ENCODE results near the gene RNASE13.

The RNASE13 gene, protein sequence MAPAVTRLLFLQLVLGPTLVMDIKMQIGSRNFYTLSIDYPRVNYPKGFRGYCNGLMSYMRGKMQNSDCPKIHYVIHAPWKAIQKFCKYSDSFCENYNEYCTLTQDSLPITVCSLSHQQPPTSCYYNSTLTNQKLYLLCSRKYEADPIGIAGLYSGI

DNA sequence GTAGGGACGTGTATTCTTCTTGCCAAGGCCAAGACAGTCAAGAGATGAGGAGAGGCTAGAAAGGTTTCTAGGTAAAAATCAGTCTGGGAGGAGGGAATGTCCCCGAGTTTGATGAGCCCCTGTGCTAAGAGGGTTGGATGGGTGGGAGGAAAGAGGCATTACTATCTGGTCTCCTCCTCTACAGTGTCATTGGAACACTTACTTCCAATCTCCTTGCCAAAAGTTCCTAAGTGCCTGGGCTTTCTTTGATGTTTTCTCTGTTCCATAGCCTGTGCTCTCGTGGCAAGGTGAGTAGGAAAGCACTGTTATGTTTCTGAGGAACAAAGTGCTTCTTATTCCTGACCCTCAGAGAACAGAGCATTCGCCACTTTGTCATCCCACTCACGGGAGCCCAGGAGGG, at the start of gene RNASE13:
RNASE13 (minus strand) TSS at position 101 of the 400 bp plus-strand sequence. CDS start 519 bp downstream, outside the sequence.
- H3K27ac ChIP-seq (ENCODE audit: low read length), result no peak within 1 kb of the TSS
- peaks cover 10% of the 10 kb centered on the region; the same call in 1 of the 2 replicates for H3K27me3 ChIP-seq (ENCODE audit: insufficient read depth, low read length)
- H3K9ac ChIP-seq (ENCODE audit: low read depth, low read length), result no peak within 1 kb of the TSS

DNA sequence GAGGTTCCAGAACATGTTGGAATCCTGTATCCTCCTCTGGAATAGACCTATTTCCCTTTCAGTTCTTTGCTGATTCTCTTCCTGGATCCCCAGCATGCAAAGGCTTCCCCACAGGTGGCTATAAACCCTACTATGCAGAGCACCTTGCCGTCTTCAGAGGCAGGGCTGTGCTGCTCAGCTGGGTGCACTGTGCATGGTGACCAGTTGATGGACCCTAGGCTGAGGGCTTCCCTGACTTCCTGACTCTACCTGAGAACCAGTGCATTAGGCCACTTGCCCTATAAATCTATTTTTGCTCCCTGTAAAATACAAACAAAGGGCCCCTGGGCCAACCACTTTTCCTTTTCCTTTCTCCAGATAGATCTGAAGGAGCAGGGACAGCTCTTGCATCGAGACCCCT, 49.8 kb upstream of the RNASE13 start:
- H3K9ac ChIP-seq (ENCODE audit: low read depth, low read length), result no peak overlapping the region

More for the DNA sequence above, at the start of gene RNASE13:
- H3K36me3 ChIP-seq (ENCODE audit: insufficient read depth, low read depth, low read length), result no peaks in the 10 kb centered on the region
- no peak within 1 kb of the TSS for H3K4me3 ChIP-seq (ENCODE audit: low read length)
- no peaks in the 10 kb centered on the region for H3K9me3 ChIP-seq (ENCODE audit: insufficient read depth, low read depth, low read length)
- H3K4me1 ChIP-seq (ENCODE audit: insufficient read depth, low read length), result peaks cover 12% of the 10 kb centered on the region; the same call in 1 of the 2 replicates

DNA sequence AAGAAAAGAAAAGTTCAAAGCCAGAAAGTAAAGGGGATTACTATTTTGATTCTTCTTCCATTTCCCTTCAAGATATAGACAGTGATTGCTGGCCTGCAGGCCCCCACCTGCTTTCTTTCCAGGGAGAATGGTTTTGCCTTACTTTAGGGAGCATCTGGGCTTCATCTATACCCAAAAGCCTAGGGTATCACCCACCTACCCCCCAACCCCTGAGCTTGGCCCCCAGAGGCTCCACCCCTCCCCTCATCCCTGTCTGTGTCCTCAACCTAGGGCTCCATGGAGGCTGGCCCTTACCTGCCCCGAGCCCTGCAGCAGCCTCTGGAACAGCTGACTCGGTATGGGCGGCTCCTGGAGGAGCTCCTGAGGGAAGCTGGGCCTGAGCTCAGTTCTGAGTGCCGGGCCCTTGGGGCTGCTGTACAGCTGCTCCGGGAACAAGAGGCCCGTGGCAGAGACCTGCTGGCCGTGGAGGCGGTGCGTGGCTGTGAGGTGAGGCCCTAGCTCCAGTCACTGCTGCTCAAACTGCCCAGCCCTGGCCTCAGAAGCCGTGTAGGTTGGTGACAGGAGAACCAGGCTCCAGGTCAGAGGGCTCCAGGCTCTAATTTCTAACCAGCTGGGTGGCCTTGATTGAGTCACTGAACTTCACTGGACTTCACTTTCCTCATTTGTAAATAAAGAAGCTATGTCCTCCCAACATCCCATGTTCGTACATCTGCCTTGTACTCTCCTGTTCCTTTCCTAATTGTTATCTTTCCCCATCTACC, 49.1 kb upstream of the RNASE13 start:
- peaks cover 90% of the 10 kb centered on the region for H3K36me3 ChIP-seq (ENCODE audit: insufficient read depth, low read depth, low read length)
- no peak overlapping the region for H3K4me3 ChIP-seq (ENCODE audit: low read length)
- peaks cover 5% of the 10 kb centered on the region; the same call in 1 of the 2 replicates for H3K4me1 ChIP-seq (ENCODE audit: insufficient read depth, low read length)
- H3K9me3 ChIP-seq (ENCODE audit: insufficient read depth, low read depth, low read length), result no peaks in the 10 kb centered on the region
- no peaks in the 10 kb centered on the region for H3K27me3 ChIP-seq (ENCODE audit: insufficient read depth, low read length)
- H3K9ac ChIP-seq (ENCODE audit: low read depth, low read length), result no peak overlapping the region
- no peak overlapping the region for H3K27ac ChIP-seq (ENCODE audit: low read length)

More for the DNA sequence above, 49.8 kb upstream of the RNASE13 start:
- H3K27ac ChIP-seq (ENCODE audit: low read length), result no peak overlapping the region
- peaks cover 5% of the 10 kb centered on the region; the same call in 1 of the 2 replicates for H3K4me1 ChIP-seq (ENCODE audit: insufficient read depth, low read length)
- no peaks in the 10 kb centered on the region for H3K27me3 ChIP-seq (ENCODE audit: insufficient read depth, low read length)
- H3K4me3 ChIP-seq (ENCODE audit: low read length), result no peak overlapping the region
- peaks cover 90% of the 10 kb centered on the region for H3K36me3 ChIP-seq (ENCODE audit: insufficient read depth, low read depth, low read length)
- no peaks in the 10 kb centered on the region for H3K9me3 ChIP-seq (ENCODE audit: insufficient read depth, low read depth, low read length)

DNA sequence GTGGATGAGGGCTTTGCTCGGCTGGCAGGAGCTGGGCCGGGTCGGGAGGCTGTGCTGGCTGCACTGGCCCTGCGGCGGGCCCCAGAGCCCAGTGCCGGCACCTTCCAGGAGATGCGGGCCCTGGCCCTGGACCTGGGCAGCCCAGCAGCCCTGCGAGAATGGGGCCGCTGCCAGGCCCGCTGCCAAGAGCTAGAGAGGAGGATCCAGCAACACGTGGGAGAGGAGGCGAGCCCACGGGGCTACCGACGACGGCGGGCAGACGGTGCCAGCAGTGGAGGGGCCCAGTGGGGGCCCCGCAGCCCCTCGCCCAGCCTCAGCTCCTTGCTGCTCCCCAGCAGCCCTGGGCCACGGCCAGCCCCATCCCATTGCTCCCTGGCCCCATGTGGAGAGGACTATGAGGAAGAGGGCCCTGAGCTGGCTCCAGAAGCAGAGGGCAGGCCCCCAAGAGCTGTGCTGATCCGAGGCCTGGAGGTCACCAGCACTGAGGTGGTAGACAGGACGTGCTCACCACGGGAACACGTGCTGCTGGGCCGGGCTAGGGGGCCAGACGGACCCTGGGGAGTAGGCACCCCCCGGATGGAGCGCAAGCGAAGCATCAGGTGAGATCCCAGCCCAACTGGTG, 47.0 kb upstream of the RNASE13 start:
- H3K4me3 ChIP-seq (ENCODE audit: low read length), result no peak overlapping the region
- no peak overlapping the region for H3K9ac ChIP-seq (ENCODE audit: low read depth, low read length)
- H3K9me3 ChIP-seq (ENCODE audit: insufficient read depth, low read depth, low read length), result no peaks in the 10 kb centered on the region
- H3K4me1 ChIP-seq (ENCODE audit: insufficient read depth, low read length), result no peaks in the 10 kb centered on the region
- peaks cover 96% of the 10 kb centered on the region for H3K36me3 ChIP-seq (ENCODE audit: insufficient read depth, low read depth, low read length)
- no peaks in the 10 kb centered on the region for H3K27me3 ChIP-seq (ENCODE audit: insufficient read depth, low read length)
- H3K27ac ChIP-seq (ENCODE audit: low read length), result no peak overlapping the region

DNA sequence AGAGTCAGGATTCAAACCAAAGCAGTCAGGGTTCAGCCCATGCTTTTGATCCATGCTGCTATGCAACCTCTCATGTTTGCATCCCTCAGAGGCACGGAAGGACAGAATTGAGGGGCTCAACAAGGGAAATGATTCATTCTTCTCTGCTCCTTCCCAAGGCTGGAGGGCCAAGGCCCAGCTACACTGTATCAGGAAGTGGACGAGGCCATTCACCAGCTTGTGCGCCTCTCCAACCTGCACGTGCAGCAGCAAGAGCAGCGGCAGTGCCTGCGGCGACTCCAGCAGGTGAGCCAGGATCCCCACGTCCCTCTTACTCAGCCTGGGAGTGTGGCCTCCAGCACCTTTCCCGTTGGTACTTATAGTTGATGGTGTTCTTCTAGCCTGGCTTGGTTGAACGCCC, 44.1 kb upstream of the RNASE13 start:
- Histone ChIP-seq H3K9me3 (ENCODE audit: insufficient read depth, low read depth, low read length) (no peaks in the 10 kb centered on the region), H3K4me1 (ENCODE audit: insufficient read depth, low read length) (no peaks in the 10 kb centered on the region), H3K4me3 (ENCODE audit: low read length) (no peak overlapping the region), H3K27ac (ENCODE audit: low read length) (no peak overlapping the region), H3K36me3 (ENCODE audit: insufficient read depth, low read depth, low read length) (peaks cover 96% of the 10 kb centered on the region), H3K27me3 (ENCODE audit: insufficient read depth, low read length) (no peaks in the 10 kb centered on the region), H3K9ac (ENCODE audit: low read depth, low read length) (no peak overlapping the region)

DNA sequence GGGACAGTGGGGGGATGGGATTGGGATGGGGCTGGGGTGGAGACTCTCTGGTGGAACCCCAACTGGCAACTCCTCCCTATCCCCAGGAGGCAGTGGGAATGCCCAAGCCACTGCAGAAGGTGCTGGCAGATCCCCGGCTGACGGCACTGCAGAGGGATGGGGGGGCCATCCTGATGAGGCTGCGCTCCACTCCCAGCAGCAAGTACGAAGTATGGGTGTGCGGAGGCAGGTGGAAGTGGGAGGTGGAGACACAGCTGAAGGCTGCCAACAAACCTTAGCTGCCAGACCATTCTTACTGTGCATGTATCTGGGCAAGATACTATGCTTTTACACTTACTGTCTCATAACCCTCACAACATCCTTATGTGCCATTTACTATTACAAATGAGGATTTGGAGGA, 43.7 kb upstream of the RNASE13 start:
- H3K9me3 ChIP-seq (ENCODE audit: insufficient read depth, low read depth, low read length), result no peaks in the 10 kb centered on the region
- H3K36me3 ChIP-seq (ENCODE audit: insufficient read depth, low read depth, low read length), result peaks cover 96% of the 10 kb centered on the region

DNA sequence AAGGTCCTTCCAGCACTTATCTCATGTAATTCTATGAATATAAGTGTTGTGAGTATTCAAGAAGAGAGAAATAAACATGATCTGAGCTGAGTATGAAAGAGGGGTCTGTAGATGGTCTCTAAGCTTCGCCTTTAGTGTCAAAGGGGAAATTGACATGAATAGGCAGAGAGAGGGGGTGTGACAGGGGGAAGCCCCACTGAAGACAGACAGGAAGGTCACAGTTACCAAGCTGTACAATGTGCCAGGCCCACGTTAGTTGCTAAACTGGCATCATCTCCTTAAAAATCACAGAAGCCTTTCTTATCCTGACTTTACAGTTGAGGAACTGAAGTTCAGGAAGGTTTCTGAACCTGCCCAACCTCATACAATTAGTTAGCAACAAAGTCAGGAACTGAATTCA, 43.1 kb upstream of the RNASE13 start:
- Histone ChIP-seq H3K27ac (ENCODE audit: low read length) (no peak overlapping the region), H3K9me3 (ENCODE audit: insufficient read depth, low read depth, low read length) (no peaks in the 10 kb centered on the region), H3K27me3 (ENCODE audit: insufficient read depth, low read length) (no peaks in the 10 kb centered on the region; the same call in 1 of the 2 replicates), H3K9ac (ENCODE audit: low read depth, low read length) (no peak overlapping the region), H3K4me3 (ENCODE audit: low read length) (no peak overlapping the region), H3K36me3 (ENCODE audit: insufficient read depth, low read depth, low read length) (peaks cover 98% of the 10 kb centered on the region), H3K4me1 (ENCODE audit: insufficient read depth, low read length) (no peaks in the 10 kb centered on the region)

More for the DNA sequence above, 43.7 kb upstream of the RNASE13 start:
- Histone ChIP-seq H3K9ac (ENCODE audit: low read depth, low read length) (no peak overlapping the region), H3K27me3 (ENCODE audit: insufficient read depth, low read length) (no peaks in the 10 kb centered on the region), H3K4me1 (ENCODE audit: insufficient read depth, low read length) (no peaks in the 10 kb centered on the region), H3K4me3 (ENCODE audit: low read length) (no peak overlapping the region), H3K27ac (ENCODE audit: low read length) (no peak overlapping the region)

DNA sequence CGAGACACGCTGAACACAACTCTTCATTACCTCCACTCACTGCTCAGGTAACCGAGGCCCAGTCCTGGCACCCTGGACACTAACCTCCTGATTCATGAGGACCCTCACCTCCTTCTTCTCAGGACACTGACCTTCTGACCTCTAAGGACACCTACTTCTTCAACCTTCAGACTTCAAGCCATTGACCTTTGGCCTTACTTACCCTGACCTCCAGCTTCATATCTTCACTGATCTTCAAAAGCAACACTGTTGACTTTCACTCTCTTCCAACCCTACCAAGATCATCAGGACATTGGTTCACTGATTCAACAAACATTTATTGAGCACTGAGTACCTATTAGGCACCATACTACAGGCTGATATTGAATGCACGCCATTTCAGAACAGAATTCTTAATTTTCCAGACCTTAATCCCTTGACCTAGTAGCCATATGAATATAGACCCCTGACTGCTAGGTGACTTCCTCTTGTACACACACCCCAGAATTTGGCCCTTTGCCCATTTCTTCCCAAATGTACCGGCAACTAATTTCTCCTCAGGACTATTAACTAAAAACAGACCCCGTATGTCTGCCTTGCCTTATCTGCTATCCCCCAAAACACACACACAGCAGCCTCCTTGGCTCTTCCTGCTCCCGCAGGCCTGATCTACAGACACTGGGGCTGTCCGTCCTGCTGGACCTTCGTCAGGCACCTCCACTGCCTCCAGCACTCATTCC, 41.3 kb upstream of the RNASE13 start:
- Histone ChIP-seq H3K36me3 (ENCODE audit: insufficient read depth, low read depth, low read length) (peaks cover 85% of the 10 kb centered on the region), H3K4me3 (ENCODE audit: low read length) (no peak overlapping the region), H3K27me3 (ENCODE audit: insufficient read depth, low read length) (no peaks in the 10 kb centered on the region; the same call in 1 of the 2 replicates), H3K9me3 (ENCODE audit: insufficient read depth, low read depth, low read length) (no peaks in the 10 kb centered on the region), H3K9ac (ENCODE audit: low read depth, low read length) (no peak overlapping the region), H3K27ac (ENCODE audit: low read length) (no peak overlapping the region), H3K4me1 (ENCODE audit: insufficient read depth, low read length) (peaks cover 5% of the 10 kb centered on the region)

DNA sequence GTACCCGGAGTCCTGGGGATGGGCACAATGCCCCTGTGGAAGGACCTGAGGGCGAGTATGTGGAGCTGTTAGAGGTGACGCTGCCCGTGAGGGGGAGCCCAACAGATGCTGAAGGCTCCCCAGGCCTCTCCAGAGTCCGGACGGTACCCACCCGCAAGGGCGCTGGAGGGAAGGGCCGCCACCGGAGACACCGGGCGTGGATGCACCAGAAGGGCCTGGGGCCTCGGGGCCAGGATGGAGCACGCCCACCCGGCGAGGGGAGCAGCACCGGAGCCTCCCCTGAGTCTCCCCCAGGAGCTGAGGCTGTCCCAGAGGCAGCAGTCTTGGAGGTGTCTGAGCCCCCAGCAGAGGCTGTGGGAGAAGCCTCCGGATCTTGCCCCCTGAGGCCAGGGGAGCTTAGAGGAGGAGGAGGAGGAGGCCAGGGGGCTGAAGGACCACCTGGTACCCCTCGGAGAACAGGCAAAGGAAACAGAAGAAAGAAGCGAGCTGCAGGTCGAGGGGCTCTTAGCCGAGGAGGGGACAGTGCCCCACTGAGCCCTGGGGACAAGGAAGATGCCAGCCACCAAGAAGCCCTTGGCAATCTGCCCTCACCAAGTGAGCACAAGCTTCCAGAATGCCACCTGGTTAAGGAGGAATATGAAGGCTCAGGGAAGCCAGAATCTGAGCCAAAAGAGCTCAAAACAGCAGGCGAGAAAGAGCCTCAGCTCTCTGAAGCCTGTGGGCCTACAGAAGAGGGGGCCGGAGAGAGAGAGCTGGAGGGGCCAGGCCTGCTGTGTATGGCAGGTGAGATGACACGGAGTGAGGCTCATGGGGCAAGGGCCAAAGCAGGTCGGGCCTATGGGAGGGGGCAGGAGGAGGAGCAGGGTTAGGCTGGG, 40.0 kb upstream of the RNASE13 start:
- Histone ChIP-seq H3K36me3 (ENCODE audit: insufficient read depth, low read depth, low read length) (peaks cover 73% of the 10 kb centered on the region), H3K9me3 (ENCODE audit: insufficient read depth, low read depth, low read length) (no peaks in the 10 kb centered on the region), H3K27me3 (ENCODE audit: insufficient read depth, low read length) (no peaks in the 10 kb centered on the region; the same call in 1 of the 2 replicates), H3K27ac (ENCODE audit: low read length) (no peak overlapping the region), H3K4me3 (ENCODE audit: low read length) (no peak overlapping the region), H3K9ac (ENCODE audit: low read depth, low read length) (no peak overlapping the region), H3K4me1 (ENCODE audit: insufficient read depth, low read length) (peaks cover 5% of the 10 kb centered on the region)

DNA sequence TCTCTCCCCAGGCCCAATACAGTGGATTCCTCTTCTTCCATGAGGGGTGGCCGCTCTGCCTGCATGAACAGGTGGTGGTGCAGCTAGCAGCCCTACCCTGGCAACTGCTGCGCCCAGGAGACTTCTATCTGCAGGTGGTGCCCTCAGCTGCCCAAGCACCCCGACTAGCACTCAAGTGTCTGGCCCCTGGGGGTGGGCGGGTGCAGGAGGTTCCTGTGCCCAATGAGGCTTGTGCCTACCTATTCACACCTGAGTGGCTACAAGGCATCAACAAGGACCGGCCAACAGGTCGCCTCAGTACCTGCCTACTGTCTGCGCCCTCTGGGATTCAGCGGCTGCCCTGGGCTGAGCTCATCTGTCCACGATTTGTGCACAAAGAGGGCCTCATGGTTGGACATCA, 39.3 kb upstream of the RNASE13 start:
- H3K9ac ChIP-seq (ENCODE audit: low read depth, low read length), result no peak overlapping the region
- no peak overlapping the region for H3K27ac ChIP-seq (ENCODE audit: low read length)
- H3K36me3 ChIP-seq (ENCODE audit: insufficient read depth, low read depth, low read length), result peaks cover 66% of the 10 kb centered on the region
- no peaks in the 10 kb centered on the region for H3K9me3 ChIP-seq (ENCODE audit: insufficient read depth, low read depth, low read length)
- no peak overlapping the region for H3K4me3 ChIP-seq (ENCODE audit: low read length)
- peaks cover 5% of the 10 kb centered on the region for H3K4me1 ChIP-seq (ENCODE audit: insufficient read depth, low read length)
- peaks cover 5% of the 10 kb centered on the region for H3K27me3 ChIP-seq (ENCODE audit: insufficient read depth, low read length)
